ENCODE results near the gene DNAJC1. TPM values are rescaled to one million over a fixed set of nuclear protein-coding genes. Genes with fewer than 3 reads are reported as not detected.
A peak's percentile ranks its signal among the peaks of the same experiment; 100 is the strongest.

DNAJC1 gene
- total RNA-seq, 1 experiment from 2014 or later, result 13.2 TPM

DNA sequence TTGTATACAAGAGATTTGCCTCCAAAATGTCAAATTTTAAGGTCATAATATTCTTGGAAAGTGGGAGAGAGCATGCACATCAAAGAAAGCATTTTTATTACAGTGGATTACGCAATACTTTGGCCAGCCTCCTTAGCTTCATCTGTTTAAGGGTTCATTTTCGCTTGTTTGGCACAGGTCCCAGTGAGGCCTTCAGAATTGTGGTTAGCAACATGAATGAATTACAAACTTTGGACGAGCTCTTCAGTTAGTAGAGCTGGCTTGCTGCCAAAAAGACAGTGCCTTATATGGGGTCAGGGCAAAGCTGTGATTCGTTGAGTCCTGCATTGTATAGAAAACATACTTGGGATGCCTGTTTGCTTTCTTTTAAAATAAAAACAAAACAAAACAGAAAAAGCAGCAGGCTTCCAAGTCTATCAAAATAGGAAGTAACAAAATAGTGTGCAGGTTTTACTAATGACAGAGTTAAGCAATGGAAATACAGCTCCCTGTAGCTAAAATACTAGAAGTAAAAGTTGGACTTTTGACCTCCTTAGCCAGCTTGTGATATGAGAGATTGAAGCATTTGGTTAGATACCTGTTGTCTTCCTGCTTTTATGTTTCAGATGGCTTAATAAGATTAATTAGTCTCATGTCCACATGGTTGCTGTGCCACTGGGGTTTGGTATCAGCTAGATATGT, 278.7 kb downstream of the DNAJC1 start:
- CTCF ChIA-PET, result interaction anchor here (0.6 to 1.4 kb wide), 4 partner anchors 8 to 147 kb away, joined by 3 to 4 read pairs (median 3); no protein-coding TSS in a partner anchor
- H3K4me1 Mint-ChIP-seq, result peaks cover 45% of the 10 kb centered on the region

More for the DNA sequence above, 278.7 kb downstream of the DNAJC1 start:
- H3K27me3 Mint-ChIP-seq (ENCODE audit: low read depth), result no peaks in the 10 kb centered on the region
- POLR2A ChIA-PET, result interaction anchor here (0.9 to 1.0 kb wide), 2 partner anchors 217 to 224 kb away, joined by 3 read pairs; no protein-coding TSS in a partner anchor
- DNase-seq (ENCODE audit: low spot score) (no peak), ATAC-seq (peak; percentile 26; the same call in 1 of the 2 replicates)
- H3K36me3 Mint-ChIP-seq, result peaks cover 7% of the 10 kb centered on the region
- peak overlapping the region; percentile 42 for H3K27ac Mint-ChIP-seq
- no peak overlapping the region for H3K4me3 Mint-ChIP-seq
- H3K9me3 Mint-ChIP-seq, result no peaks in the 10 kb centered on the region
- TF ChIP-seq, protein P1, sequence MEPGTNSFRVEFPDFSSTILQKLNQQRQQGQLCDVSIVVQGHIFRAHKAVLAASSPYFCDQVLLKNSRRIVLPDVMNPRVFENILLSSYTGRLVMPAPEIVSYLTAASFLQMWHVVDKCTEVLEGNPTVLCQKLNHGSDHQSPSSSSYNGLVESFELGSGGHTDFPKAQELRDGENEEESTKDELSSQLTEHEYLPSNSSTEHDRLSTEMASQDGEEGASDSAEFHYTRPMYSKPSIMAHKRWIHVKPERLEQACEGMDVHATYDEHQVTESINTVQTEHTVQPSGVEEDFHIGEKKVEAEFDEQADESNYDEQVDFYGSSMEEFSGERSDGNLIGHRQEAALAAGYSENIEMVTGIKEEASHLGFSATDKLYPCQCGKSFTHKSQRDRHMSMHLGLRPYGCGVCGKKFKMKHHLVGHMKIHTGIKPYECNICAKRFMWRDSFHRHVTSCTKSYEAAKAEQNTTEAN (CRISPR knock-in tag; IDR thresholded peaks at IDR 0.05), result no peak
- TF ChIP-seq E2F1 (CRISPR knock-in tag; IDR thresholded peaks at IDR 0.05) (no peak), ZNF138 (CRISPR knock-in tag; conservative IDR thresholded peaks at IDR 0.05) (no peak), KAT7 (CRISPR knock-in tag; IDR thresholded peaks at IDR 0.05; ENCODE audit: borderline replicate concordance) (no peak), SOX15 (CRISPR knock-in tag; IDR thresholded peaks at IDR 0.05) (no peak), TCF7 (CRISPR knock-in tag; IDR thresholded peaks at IDR 0.05; ENCODE audit: low read depth) (no peak), ARID4B (CRISPR knock-in tag; IDR thresholded peaks at IDR 0.05; ENCODE audit: borderline replicate concordance) (no peak), ZSCAN18 (CRISPR knock-in tag; IDR thresholded peaks at IDR 0.05) (no peak), JAZF1 (CRISPR knock-in tag; IDR thresholded peaks at IDR 0.05) (no peak), FOXP1 (CRISPR knock-in tag; IDR thresholded peaks at IDR 0.05; ENCODE audit: borderline replicate concordance) (no peak), ATF1 (CRISPR knock-in tag; IDR thresholded peaks at IDR 0.05) (no peak), TEAD1 (CRISPR knock-in tag; IDR thresholded peaks at IDR 0.05) (no peak), ZNF671 (CRISPR knock-in tag; IDR thresholded peaks at IDR 0.05) (no peak), PRRX2 (CRISPR knock-in tag; IDR thresholded peaks at IDR 0.05) (no peak)
- TF ChIP-seq, protein P2, sequence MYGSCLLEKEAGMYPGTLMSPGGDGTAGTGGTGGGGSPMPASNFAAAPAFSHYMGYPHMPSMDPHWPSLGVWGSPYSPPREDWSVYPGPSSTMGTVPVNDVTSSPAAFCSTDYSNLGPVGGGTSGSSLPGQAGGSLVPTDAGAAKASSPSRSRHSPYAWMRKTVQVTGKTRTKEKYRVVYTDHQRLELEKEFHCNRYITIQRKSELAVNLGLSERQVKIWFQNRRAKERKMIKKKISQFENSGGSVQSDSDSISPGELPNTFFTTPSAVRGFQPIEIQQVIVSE (CRISPR knock-in tag; IDR thresholded peaks at IDR 0.05; ENCODE audit: borderline replicate concordance), result no peak
- TF ChIP-seq, protein P3, sequence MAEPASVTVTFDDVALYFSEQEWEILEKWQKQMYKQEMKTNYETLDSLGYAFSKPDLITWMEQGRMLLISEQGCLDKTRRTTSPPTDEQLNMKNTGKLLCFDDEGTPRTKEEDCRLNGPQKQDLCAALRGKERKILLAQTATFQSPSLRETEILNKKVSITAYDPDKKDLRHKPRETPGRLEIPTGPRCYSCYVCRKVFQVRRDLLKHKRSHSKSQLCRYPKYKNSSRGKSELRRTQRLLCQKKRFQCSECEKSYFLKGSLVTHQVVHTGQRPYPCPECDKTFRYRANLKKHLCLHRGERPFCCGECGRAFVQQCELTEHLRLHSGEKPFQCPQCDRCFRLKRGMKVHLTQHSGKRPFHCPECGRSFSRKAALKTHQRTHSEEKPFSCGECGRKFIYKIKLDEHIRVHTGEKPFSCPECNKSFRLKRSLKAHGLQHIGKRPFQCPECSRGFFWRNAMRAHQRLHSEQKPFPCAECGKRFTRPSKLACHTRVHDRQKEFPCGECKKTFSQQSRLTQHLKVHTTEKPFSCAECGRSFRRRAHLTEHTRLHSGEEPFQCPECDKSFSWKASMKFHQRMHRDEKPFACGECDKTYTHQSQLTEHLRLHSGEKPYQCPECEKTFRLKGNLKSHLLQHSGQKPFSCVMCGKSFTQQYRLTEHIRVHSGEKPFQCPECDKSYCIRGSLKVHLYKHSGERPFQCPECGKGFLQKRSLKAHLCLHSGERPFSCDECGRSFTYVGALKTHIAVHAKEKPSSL (CRISPR knock-in tag; conservative IDR thresholded peaks at IDR 0.05), result no peak

Measured in WTC11 (cell line).